ENCODE data around the gene ANKRD34C. TPM values are rescaled to one million over a fixed set of nuclear protein-coding genes. Genes with fewer than 3 reads are reported as not detected.

Gene ANKRD34C
- total and polyA plus RNA-seq, 2 of the 8 experiments (the other 6 are each of a cell fraction or from before 2014, with no cell fraction given), result 0.02 TPM; not detected in 1

DNA sequence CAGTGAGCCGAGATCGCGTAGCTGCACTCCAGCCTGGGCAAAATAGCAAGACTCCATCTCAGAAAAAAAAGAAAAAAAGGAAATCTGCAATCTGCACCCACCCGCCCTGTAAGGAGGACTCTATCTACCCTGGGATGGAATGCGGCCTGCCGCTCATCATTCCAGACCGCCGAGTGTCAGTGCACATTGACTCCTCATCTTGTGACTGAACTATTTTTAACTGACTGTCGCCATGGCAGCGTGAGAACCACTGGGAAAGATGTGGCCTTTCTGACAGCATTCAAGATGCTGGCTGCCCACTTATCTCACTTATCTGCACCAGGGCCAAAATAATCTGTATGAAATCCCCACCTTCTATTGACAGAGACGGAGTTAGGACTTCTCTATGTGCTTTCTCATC lies 38.8 kb upstream of the ANKRD34C start (continued):
- no peak for TF ChIP-seq POLR2AphosphoS5 (IDR thresholded peaks at IDR 0.05; ENCODE audit: low read depth, low read length)
- no peak for TF ChIP-seq SUZ12 (IDR thresholded peaks at IDR 0.05; ENCODE audit: low read length)
- TF ChIP-seq BACH1 (IDR thresholded peaks at IDR 0.05; ENCODE audit: low read length), result no peak
- TF ChIP-seq SP4 (IDR thresholded peaks at IDR 0.05; ENCODE audit: low read length), result no peak
- TF ChIP-seq CTBP2 (IDR thresholded peaks at IDR 0.05; ENCODE audit: borderline replicate concordance, insufficient read depth, insufficient read length, low read length), result no peak
- TF ChIP-seq, protein P1, sequence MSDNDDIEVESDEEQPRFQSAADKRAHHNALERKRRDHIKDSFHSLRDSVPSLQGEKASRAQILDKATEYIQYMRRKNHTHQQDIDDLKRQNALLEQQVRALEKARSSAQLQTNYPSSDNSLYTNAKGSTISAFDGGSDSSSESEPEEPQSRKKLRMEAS (IDR thresholded peaks at IDR 0.05), result no peak
